OCI-LY7 (cell line): ENCODE results near the gene PIK3R1. TPM values are rescaled to one million over a fixed set of nuclear protein-coding genes. Genes with fewer than 3 reads are reported as not detected.

Experiments used
- BruUV-seq: library from RNA; stranded (reverse); fragments of 400-500 nt; replicated peaks from 2 replicates; lab custom pipeline; 2021; lab: Mats Ljungman, UMichigan
- CTCF ChIA-PET: fragments of 300-600 bp; sonication (Branson Sonifier 250); formaldehyde crosslinking; loops from one replicate; lab custom pipeline; 2022; ENCODE audit warnings: antibody characterized with exemption; ENCODE audit not compliant: unreplicated experiment; lab: Charles Lee
- POLR2A ChIA-PET: fragments of 300-600 bp; sonication (Branson Sonifier 250); formaldehyde crosslinking; loops from one replicate; lab custom pipeline; 2022; ENCODE audit warnings: antibody characterized with exemption; lab: Charles Lee
- DNase-seq: peaks from one replicate; pipeline ENCODE4 v3.0.0-alpha.2; 2015; ENCODE audit warnings: low spot score
- H2AFZ ChIP-seq: fragments of 200-600 bp; sonication (generic), shearing (Covaris generic); 2 replicates; pipeline ENCODE4 v1.6.1; 2014; ENCODE audit warnings: mild to moderate bottlenecking, antibody characterized with exemption, low read length, moderate library complexity
- H3K27ac ChIP-seq: fragments of 200-600 bp; sonication (generic); 2 replicates; pipeline ENCODE4 v1.5.1; 2014; ENCODE audit warnings: mixed run types, low read depth, mild to moderate bottlenecking, moderate library complexity, low read length, inconsistent platforms; ENCODE audit not compliant: poor library complexity, severe bottlenecking
- H3K36me3 ChIP-seq: fragments of 200-600 bp; sonication (generic); 2 replicates; pipeline ENCODE4 v1.6.1; 2014; ENCODE audit warnings: mild to moderate bottlenecking, antibody characterized with exemption, low read length, moderate library complexity, mixed read lengths; ENCODE audit not compliant: insufficient read depth
- H3K4me1 ChIP-seq: fragments of 200-600 bp; sonication (generic); 2 replicates; pipeline ENCODE4 v1.5.1; 2014; ENCODE audit warnings: mild to moderate bottlenecking, low read length; ENCODE audit not compliant: insufficient read depth, poor library complexity, severe bottlenecking
- H3K4me2 ChIP-seq: fragments of 200-600 bp; sonication (generic); 2 replicates; pipeline ENCODE4 v1.6.1; 2014; ENCODE audit warnings: mild to moderate bottlenecking, low read length
- H3K4me3 ChIP-seq: fragments of 200-600 bp; sonication (generic); 2 replicates; pipeline ENCODE4 v1.5.1; 2014; ENCODE audit warnings: mild to moderate bottlenecking, low read depth, low read length; ENCODE audit not compliant: poor library complexity, severe bottlenecking
- H3K79me2 ChIP-seq: fragments of 200-600 bp; sonication (generic); 2 replicates; pipeline ENCODE4 v1.6.1; 2016; ENCODE audit warnings: low read depth, mild to moderate bottlenecking, low read length, moderate library complexity, mixed read lengths; ENCODE audit not compliant: insufficient read depth
- H3K9me2 ChIP-seq: fragments of 200-600 bp; sonication (generic); 2 replicates; pipeline ENCODE4 v1.6.1; 2016; ENCODE audit warnings: mild to moderate bottlenecking, low read length, mixed read lengths; ENCODE audit not compliant: insufficient read depth
- H3K9me3 ChIP-seq: fragments of 200-600 bp; sonication (generic); 2 replicates; pipeline ENCODE4 v1.6.1; 2014; ENCODE audit warnings: mild to moderate bottlenecking, mixed run types, low read length, mixed read lengths
- H4K20me1 ChIP-seq: fragments of 200-600 bp; sonication (generic); 2 replicates; pipeline ENCODE4 v1.6.1; 2014; ENCODE audit warnings: mild to moderate bottlenecking, antibody characterized with exemption, low read length, moderate library complexity, mixed read lengths; ENCODE audit not compliant: insufficient read depth
- EZH2phosphoT487 ChIP-seq: fragments of 200-600 bp; sonication (generic); IDR thresholded peaks from 2 replicates; pipeline ENCODE4 v1.6.1; 2018; ENCODE audit warnings: low read depth, borderline replicate concordance, mild to moderate bottlenecking, mixed run types, antibody characterized with exemption, low read length, moderate library complexity, mixed read lengths
- intact Hi-C: fragments of 100-400 bp; cut with micrococcal nuclease; formaldehyde crosslinking; loops from one replicate; pipeline ENCODE4 v1.10.0; 2022; ENCODE audit not compliant: unreplicated experiment
- total RNA-seq, 2 experiments: library from RNA; depleted of rRNA in 1 of 2; stranded (reverse); fragments of >200 nt in 1 of 2; shearing (Covaris generic) in 1 of 2; gene quantifications; 2 replicates each; pipeline ENCODE4 v1.2.3, GENCODE V29; 2014 to 2022
- TF ChIP-seq, protein P1 (sequence below): fragments of 200-600 bp; sonication (generic); conservative IDR thresholded peaks from 2 replicates; pipeline ENCODE4 v1.5.1; 2014; ENCODE audit warnings: mild to moderate bottlenecking, antibody characterized with exemption, low read length, moderate library complexity, mixed read lengths

Gene PIK3R1
- total RNA-seq, 2 experiments from 2014 or later: 15.8 to 43.4 TPM

DNA sequence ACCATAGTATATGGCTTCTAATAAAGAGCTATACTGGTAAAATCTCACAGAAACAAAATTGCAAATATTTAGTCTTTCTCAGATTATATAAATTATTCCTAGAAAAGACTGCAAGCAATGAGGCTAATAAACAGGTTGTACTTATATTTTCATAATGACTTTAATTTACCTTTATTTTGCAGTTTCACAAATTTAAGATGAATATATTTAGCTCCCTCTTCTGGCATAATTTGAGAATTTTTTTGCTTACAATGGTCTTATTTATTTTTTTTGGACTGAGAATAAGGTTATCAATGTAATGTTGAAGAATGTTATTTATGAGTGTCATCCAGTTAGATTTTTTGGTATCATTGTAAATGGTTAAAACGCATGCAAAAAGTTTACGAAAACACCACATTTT lies 56.7 kb downstream of the PIK3R1 start:
- TF ChIP-seq EZH2phosphoT487: no peak
- TF ChIP-seq, protein P1, sequence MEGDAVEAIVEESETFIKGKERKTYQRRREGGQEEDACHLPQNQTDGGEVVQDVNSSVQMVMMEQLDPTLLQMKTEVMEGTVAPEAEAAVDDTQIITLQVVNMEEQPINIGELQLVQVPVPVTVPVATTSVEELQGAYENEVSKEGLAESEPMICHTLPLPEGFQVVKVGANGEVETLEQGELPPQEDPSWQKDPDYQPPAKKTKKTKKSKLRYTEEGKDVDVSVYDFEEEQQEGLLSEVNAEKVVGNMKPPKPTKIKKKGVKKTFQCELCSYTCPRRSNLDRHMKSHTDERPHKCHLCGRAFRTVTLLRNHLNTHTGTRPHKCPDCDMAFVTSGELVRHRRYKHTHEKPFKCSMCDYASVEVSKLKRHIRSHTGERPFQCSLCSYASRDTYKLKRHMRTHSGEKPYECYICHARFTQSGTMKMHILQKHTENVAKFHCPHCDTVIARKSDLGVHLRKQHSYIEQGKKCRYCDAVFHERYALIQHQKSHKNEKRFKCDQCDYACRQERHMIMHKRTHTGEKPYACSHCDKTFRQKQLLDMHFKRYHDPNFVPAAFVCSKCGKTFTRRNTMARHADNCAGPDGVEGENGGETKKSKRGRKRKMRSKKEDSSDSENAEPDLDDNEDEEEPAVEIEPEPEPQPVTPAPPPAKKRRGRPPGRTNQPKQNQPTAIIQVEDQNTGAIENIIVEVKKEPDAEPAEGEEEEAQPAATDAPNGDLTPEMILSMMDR: peak; percentile 79
- Histone ChIP-seq H3K27ac (no peak overlapping the region), H3K79me2 (peaks cover 18% of the 10 kb centered on the region; the same call in 1 of the 2 replicates), H3K4me2 (no peak overlapping the region), H3K36me3 (peaks cover 33% of the 10 kb centered on the region), H3K4me3 (no peak overlapping the region), H3K9me2 (no peaks in the 10 kb centered on the region), H2AFZ (no peak overlapping the region), H4K20me1 (peaks cover 12% of the 10 kb centered on the region; the same call in 1 of the 2 replicates), H3K4me1 (no peaks in the 10 kb centered on the region), H3K9me3 (no peaks in the 10 kb centered on the region)
- peak; percentile 16 for DNase-seq
- CTCF ChIA-PET: interaction anchor here (0.8 kb wide), 1 partner anchor 8 kb away, joined by 3 read pairs; no protein-coding TSS in a partner anchor
- BruUV-seq: no TSS peak
- POLR2A ChIA-PET: interaction anchor here (0.6 to 1.4 kb wide), 4 partner anchors 15 to 1294 kb away, joined by 3 read pairs; no protein-coding TSS in a partner anchor
- intact Hi-C loops: loop anchor here (5.0 to 10.0 kb wide), 2 partner anchors 377 to 1025 kb away; no protein-coding TSS in a partner anchor

DNA sequence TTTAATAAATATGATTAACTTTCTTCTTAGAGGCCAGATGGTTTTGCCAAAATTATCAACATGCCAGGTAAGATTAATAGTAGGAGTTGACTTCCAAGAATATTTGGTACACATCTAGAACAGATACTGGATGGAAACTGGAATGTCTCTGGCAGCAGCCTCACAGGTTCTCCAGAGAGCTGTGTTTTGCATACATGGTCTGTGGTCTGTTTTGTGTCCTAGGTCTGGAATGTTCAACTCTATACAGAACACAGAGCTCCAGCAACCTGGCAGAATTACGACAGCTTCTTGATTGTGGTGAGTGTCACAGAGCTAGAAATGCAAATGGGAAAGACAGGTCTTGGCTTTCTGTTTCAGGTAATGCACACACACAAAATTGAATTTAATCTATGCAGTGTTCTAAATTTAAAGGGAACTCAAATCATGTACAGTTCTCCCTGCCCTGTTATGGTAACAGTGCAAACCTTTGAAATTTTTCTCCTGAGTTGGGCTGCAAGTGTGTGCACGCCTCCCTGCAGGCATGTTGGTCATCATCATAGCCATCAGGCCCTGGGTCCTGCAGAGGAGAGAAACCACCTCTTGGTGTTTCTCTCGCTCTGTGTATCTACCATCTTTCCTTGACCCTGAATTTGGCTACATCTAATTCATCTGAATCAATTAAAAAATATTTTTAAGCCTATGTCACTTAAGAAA lies 58.3 kb downstream of the PIK3R1 start:
- TF ChIP-seq, protein P1: no peak
- no peak for TF ChIP-seq EZH2phosphoT487
- Histone ChIP-seq H3K79me2 (peaks cover 10% of the 10 kb centered on the region; the same call in 1 of the 2 replicates), H3K4me3 (no peak overlapping the region), H3K4me1 (no peaks in the 10 kb centered on the region), H2AFZ (no peak overlapping the region), H3K36me3 (peaks cover 42% of the 10 kb centered on the region), H3K4me2 (no peak overlapping the region), H3K9me3 (no peaks in the 10 kb centered on the region), H3K9me2 (no peaks in the 10 kb centered on the region), H4K20me1 (peaks cover 12% of the 10 kb centered on the region; the same call in 1 of the 2 replicates), H3K27ac (no peak overlapping the region)
- ChIA-PET CTCF (no interaction called here), POLR2A (interaction anchor here (0.9 kb wide), 1 partner anchor 19 kb away, joined by 3 read pairs; no protein-coding TSS in a partner anchor)
- no TSS peak for BruUV-seq
- intact Hi-C loops: loop anchor here (5.0 to 10.0 kb wide), 2 partner anchors 379 to 1027 kb away; no protein-coding TSS in a partner anchor
- no peak for DNase-seq
